Measurements from ENCODE around the gene OR2T2.
A peak's percentile ranks its signal among the peaks of the same experiment; 100 is the strongest.
"Not testable (repeated sequence)": the region's sequence is repeated elsewhere in the genome, so short reads cannot be mapped to it uniquely, and the experiment has no call there.

Gene OR2T2, protein sequence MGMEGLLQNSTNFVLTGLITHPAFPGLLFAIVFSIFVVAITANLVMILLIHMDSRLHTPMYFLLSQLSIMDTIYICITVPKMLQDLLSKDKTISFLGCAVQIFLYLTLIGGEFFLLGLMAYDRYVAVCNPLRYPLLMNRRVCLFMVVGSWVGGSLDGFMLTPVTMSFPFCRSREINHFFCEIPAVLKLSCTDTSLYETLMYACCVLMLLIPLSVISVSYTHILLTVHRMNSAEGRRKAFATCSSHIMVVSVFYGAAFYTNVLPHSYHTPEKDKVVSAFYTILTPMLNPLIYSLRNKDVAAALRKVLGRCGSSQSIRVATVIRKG

DNA sequence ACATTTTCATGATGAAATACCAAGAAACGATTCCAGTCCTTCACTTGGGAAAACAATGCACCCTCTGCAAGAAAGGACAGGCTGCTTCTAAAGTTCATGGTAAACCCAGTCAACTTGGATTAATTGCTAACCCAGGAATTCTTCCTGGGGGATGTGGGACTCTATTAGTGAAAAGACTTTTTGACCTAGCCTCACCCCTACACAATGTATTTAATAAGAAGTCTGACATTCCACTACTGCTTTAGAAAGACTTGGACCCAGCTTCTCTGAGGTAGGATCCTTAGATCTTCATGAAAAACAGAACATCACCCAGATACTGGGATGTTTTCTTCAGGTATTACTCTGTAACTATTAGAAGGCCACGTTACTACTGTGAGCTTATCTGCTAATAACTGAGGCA, at the start of gene OR2T2:
TSS of gene OR2T2 (plus strand) at position 239 of the 400 bp plus-strand sequence. CDS start 7,161 bp downstream, outside the sequence.
- H3K4me1 ChIP-seq (ENCODE audit: insufficient read depth, insufficient read length); H3K36me3 ChIP-seq (ENCODE audit: insufficient read depth, insufficient read length, low read length); H3K27me3 ChIP-seq (ENCODE audit: insufficient read depth, insufficient read length); H3K4me3 ChIP-seq (ENCODE audit: insufficient read length, low read depth); DNase-seq (ENCODE audit: low read depth, low spot score); H3K9ac ChIP-seq (ENCODE audit: insufficient read length, low read depth); H3K9me3 ChIP-seq (ENCODE audit: insufficient read depth, low read length): not testable (repeated sequence)

DNA sequence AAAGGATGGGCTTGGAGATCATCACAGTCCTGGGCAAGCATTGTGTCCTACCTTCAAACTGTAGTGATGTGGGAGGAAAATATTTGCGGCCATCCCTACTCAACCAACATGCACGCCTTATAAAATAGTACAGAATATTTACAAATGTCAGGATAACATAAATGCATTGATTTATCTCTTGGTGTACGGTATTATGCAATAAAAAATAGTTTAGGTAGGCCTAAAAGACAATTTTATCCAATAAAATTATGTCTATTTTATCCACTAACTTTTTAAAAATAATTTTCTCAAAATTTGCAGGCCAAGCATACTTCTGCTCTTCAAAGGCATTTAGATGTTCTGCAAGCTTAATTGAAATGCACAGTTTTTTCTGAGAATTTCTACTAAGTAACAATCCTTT, 42.7 kb upstream of the OR2T2 start, which contains the start of gene OR2T1:
TSS of gene OR2T1 (plus strand) at position 301 of the 400 bp plus-strand sequence. CDS start 3,100 bp downstream, outside the sequence.
- no peaks in the 10 kb centered on the region for H3K36me3 ChIP-seq (ENCODE audit: insufficient read depth, insufficient read length, low read length)
- H3K4me1 ChIP-seq (ENCODE audit: insufficient read depth, insufficient read length) = no peaks in the 10 kb centered on the region
- H3K27me3 ChIP-seq (ENCODE audit: insufficient read depth, insufficient read length) = no peaks in the 10 kb centered on the region
- H3K9me3 ChIP-seq (ENCODE audit: insufficient read depth, low read length) = no peaks in the 10 kb centered on the region; the same call in 1 of the 2 replicates
- TF ChIP-seq SUZ12 (IDR thresholded peaks at IDR 0.05; ENCODE audit: extremely low read depth, insufficient read depth, insufficient read length) = no peak
- TF ChIP-seq ZNF274 (IDR thresholded peaks at IDR 0.05; ENCODE audit: low read depth, low read length) = no peak
- TF ChIP-seq YY1 (IDR thresholded peaks at IDR 0.05; ENCODE audit: insufficient read depth, insufficient read length) = no peak
- no peak within 1 kb of the TSS for H3K4me3 ChIP-seq (ENCODE audit: insufficient read length, low read depth)
- no peak for DNase-seq (ENCODE audit: low read depth, low spot score)
- no peak within 1 kb of the TSS for H3K9ac ChIP-seq (ENCODE audit: insufficient read length, low read depth)

DNA sequence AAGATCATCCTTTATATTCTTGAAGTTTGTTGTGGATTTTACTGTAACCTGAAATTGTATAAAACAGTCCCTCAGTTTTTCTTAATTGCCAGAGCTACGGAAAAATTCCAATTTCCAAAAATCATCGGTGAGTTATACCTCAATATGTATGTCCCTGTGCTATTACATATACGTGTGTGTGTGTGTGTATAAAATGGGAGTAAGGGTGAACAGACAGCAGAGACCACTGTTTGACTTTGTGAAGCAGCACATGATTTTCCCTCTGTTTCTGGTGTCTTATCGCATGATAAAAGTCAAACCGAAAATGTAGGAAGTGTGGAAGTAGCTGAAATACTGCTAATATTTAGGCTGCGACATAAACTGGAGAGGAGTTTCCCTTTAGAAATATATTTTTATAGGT, 41.4 kb upstream of the OR2T2 start:
- peak; percentile 54 for DNase-seq (ENCODE audit: low read depth, low spot score)
- no peaks in the 10 kb centered on the region for H3K4me1 ChIP-seq (ENCODE audit: insufficient read depth, insufficient read length)
- no peak overlapping the region for H3K9ac ChIP-seq (ENCODE audit: insufficient read length, low read depth)
- no peaks in the 10 kb centered on the region for H3K36me3 ChIP-seq (ENCODE audit: insufficient read depth, insufficient read length, low read length)
- H3K27me3 ChIP-seq (ENCODE audit: insufficient read depth, insufficient read length) = no peaks in the 10 kb centered on the region
- H3K9me3 ChIP-seq (ENCODE audit: insufficient read depth, low read length) = no peaks in the 10 kb centered on the region; the same call in 1 of the 2 replicates
- no peak for TF ChIP-seq ZNF274 (IDR thresholded peaks at IDR 0.05; ENCODE audit: low read depth, low read length)
- no peak for TF ChIP-seq SUZ12 (IDR thresholded peaks at IDR 0.05; ENCODE audit: extremely low read depth, insufficient read depth, insufficient read length)
- no peak for TF ChIP-seq YY1 (IDR thresholded peaks at IDR 0.05; ENCODE audit: insufficient read depth, insufficient read length)
- no peak overlapping the region for H3K4me3 ChIP-seq (ENCODE audit: insufficient read length, low read depth)

DNA sequence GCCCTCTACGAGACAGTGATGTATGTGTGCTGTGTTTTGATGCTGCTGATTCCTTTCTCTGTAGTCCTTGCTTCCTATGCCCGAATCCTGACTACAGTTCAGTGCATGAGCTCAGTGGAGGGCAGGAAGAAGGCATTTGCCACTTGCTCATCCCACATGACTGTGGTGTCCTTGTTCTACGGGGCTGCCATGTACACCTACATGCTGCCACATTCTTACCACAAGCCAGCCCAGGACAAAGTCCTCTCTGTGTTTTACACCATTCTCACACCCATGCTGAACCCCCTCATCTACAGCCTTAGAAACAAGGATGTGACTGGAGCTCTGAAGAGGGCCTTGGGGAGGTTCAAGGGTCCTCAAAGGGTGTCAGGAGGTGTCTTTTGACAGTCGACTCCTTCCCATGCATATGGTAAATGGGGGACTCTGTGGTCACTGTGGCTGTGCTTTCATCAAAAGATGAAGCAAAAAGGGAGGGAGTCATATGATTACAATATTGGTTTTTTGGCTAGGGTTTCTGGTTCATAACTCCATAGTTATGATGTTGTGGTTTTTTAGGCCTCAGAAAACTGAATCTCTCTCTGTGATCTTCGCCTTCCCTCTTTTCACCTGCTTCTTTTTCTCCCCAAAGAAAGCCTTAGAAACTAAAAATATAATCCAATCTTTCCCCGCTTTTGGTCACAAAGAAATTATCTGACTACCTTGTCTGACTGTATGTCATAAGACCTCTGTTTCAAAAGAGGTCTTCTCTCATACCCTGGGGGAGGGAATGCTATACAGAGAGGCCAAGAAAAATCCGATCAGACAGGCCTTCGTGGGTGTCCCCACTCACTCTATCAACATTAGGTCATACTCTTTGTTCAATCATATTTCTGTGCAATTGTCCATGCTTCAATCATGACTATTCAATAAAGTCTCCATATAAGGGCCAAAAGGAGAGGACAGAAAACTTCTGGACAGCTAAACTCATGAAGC, 38.4 kb upstream of the OR2T2 start:
- Histone ChIP-seq H3K4me1 (ENCODE audit: insufficient read depth, insufficient read length) (no peaks in the 10 kb centered on the region), H3K9me3 (ENCODE audit: insufficient read depth, low read length) (no peaks in the 10 kb centered on the region; the same call in 1 of the 2 replicates), H3K36me3 (ENCODE audit: insufficient read depth, insufficient read length, low read length) (no peaks in the 10 kb centered on the region), H3K9ac (ENCODE audit: insufficient read length, low read depth) (no peak overlapping the region), H3K4me3 (ENCODE audit: insufficient read length, low read depth) (no peak overlapping the region), H3K27me3 (ENCODE audit: insufficient read depth, insufficient read length) (no peaks in the 10 kb centered on the region)
- TF ChIP-seq ZNF274 (IDR thresholded peaks at IDR 0.05; ENCODE audit: low read depth, low read length) (no peak), YY1 (IDR thresholded peaks at IDR 0.05; ENCODE audit: insufficient read depth, insufficient read length) (no peak), SUZ12 (IDR thresholded peaks at IDR 0.05; ENCODE audit: extremely low read depth, insufficient read depth, insufficient read length) (no peak)
- DNase-seq (ENCODE audit: low read depth, low spot score) = no peak

DNA sequence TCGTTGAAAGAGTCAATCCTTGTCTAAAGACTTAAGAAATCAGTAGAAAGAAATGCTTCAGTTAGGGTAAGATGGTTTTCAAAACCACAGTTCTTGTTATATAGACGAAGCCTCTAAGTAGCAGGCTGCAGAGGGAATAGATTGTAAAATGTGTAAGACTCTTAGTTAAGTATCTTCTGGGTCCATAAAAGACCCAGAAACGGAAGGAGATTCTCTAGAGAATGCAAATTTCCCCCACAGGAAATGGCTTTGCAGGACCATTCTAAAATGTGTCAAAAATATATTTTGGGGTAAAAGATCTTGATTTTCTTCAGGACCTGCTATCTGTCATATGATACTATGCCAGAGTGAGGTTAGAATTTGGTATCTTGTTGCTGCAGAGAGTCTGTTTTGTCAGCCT, 29.2 kb upstream of the OR2T2 start:
- Histone ChIP-seq H3K4me3 (ENCODE audit: insufficient read length, low read depth) (no peak overlapping the region), H3K36me3 (ENCODE audit: insufficient read depth, insufficient read length, low read length) (no peaks in the 10 kb centered on the region), H3K9me3 (ENCODE audit: insufficient read depth, low read length) (peaks cover 17% of the 10 kb centered on the region), H3K27me3 (ENCODE audit: insufficient read depth, insufficient read length) (no peaks in the 10 kb centered on the region), H3K9ac (ENCODE audit: insufficient read length, low read depth) (no peak overlapping the region), H3K4me1 (ENCODE audit: insufficient read depth, insufficient read length) (no peaks in the 10 kb centered on the region)
- no peak for DNase-seq (ENCODE audit: low read depth, low spot score)
- no peak for TF ChIP-seq SUZ12 (IDR thresholded peaks at IDR 0.05; ENCODE audit: extremely low read depth, insufficient read depth, insufficient read length)
- no peak for TF ChIP-seq YY1 (IDR thresholded peaks at IDR 0.05; ENCODE audit: insufficient read depth, insufficient read length)
- TF ChIP-seq ZNF274 (IDR thresholded peaks at IDR 0.05; ENCODE audit: low read depth, low read length) = no peak

DNA sequence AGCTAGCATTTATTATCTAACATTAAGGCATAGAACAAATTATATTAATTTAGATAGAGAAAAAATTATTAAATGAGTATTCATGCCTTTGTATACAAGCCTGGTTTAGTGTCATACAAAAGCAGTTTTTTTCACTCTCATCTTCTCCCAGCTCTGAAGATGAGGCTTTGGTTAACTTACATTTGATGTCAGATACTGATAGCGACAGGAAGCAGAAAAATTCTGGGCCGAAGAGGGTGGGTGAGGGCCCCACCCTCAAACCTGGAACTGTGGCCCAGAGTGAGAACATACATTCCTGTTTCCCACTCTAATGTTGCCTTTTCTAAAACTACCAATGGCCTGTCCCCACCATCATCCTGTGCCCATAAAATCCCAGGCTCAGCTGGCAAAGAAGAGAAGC, 27.6 kb upstream of the OR2T2 start:
- H3K4me1 ChIP-seq (ENCODE audit: insufficient read depth, insufficient read length) = no peaks in the 10 kb centered on the region
- H3K9me3 ChIP-seq (ENCODE audit: insufficient read depth, low read length) = peaks cover 30% of the 10 kb centered on the region
- TF ChIP-seq ZNF274 (IDR thresholded peaks at IDR 0.05; ENCODE audit: low read depth, low read length) (no peak), SUZ12 (IDR thresholded peaks at IDR 0.05; ENCODE audit: extremely low read depth, insufficient read depth, insufficient read length) (no peak), YY1 (IDR thresholded peaks at IDR 0.05; ENCODE audit: insufficient read depth, insufficient read length) (no peak)
- H3K36me3 ChIP-seq (ENCODE audit: insufficient read depth, insufficient read length, low read length) = no peaks in the 10 kb centered on the region
- no peak for DNase-seq (ENCODE audit: low read depth, low spot score)
- no peak overlapping the region for H3K4me3 ChIP-seq (ENCODE audit: insufficient read length, low read depth)
- H3K27me3 ChIP-seq (ENCODE audit: insufficient read depth, insufficient read length) = no peaks in the 10 kb centered on the region
- no peak overlapping the region for H3K9ac ChIP-seq (ENCODE audit: insufficient read length, low read depth)

DNA sequence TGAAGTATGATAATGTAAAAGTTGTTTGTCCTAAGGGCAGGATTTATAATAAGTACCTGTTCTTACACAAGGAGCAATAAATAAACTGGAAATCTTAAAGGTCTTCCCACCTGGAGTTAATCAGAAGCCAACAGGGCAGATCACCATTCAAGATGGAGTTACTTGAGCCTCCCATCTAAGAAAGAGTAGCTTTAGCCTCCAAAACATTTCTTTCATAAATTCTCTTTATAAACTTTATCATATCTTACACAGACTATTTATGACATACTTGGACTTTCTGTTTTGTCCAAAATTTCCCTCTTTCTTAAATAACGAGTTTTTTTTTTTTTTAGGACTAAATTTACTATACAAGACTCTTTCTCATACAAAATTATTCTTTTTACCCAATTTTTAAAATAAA, 24.1 kb upstream of the OR2T2 start:
- H3K4me3 ChIP-seq (ENCODE audit: insufficient read length, low read depth) = no peak overlapping the region
- no peaks in the 10 kb centered on the region for H3K4me1 ChIP-seq (ENCODE audit: insufficient read depth, insufficient read length)
- peaks cover 39% of the 10 kb centered on the region for H3K9me3 ChIP-seq (ENCODE audit: insufficient read depth, low read length)
- no peaks in the 10 kb centered on the region for H3K27me3 ChIP-seq (ENCODE audit: insufficient read depth, insufficient read length)
- no peak for DNase-seq (ENCODE audit: low read depth, low spot score)
- no peak overlapping the region for H3K9ac ChIP-seq (ENCODE audit: insufficient read length, low read depth)
- H3K36me3 ChIP-seq (ENCODE audit: insufficient read depth, insufficient read length, low read length) = no peaks in the 10 kb centered on the region
- TF ChIP-seq YY1 (IDR thresholded peaks at IDR 0.05; ENCODE audit: insufficient read depth, insufficient read length) (no peak), ZNF274 (IDR thresholded peaks at IDR 0.05; ENCODE audit: low read depth, low read length) (no peak), SUZ12 (IDR thresholded peaks at IDR 0.05; ENCODE audit: extremely low read depth, insufficient read depth, insufficient read length) (no peak)

DNA sequence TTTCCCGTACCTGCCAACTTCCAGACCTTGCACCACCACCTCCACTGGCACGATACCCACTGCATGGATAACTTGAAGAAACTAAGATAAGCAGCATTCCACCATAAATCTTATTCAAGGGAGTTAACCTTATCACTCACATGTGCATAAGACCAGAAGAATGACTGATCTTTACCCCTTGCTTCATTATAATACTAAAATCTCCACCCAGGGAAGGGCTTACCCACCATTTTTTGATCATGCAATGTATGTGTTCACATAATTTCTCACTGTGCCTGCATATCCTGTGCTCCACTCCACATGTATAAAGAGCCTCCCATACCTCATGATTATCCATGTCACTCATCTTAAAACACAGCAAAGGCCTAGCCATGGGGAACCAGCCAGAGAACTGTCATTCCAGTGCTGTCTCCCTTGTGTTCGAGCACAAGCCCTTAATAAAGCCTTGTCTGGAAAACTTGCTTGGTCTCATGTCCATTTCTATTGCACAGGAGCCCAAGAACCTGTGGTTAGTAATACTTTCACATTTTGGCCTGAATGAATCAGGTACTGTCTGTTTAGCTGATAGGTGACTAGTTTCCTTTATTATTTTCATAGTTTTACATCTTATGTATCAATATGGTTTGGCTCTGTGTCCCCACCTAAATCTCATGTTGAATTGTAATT, 17.8 kb upstream of the OR2T2 start:
- not testable (repeated sequence) for DNase-seq (ENCODE audit: low read depth, low spot score); H3K9ac ChIP-seq (ENCODE audit: insufficient read length, low read depth); H3K27me3 ChIP-seq (ENCODE audit: insufficient read depth, insufficient read length); H3K36me3 ChIP-seq (ENCODE audit: insufficient read depth, insufficient read length, low read length); H3K4me3 ChIP-seq (ENCODE audit: insufficient read length, low read depth); H3K4me1 ChIP-seq (ENCODE audit: insufficient read depth, insufficient read length)
- peaks cover 12% of the 10 kb centered on the region; the same call in 1 of the 2 replicates for H3K9me3 ChIP-seq (ENCODE audit: insufficient read depth, low read length)

DNA sequence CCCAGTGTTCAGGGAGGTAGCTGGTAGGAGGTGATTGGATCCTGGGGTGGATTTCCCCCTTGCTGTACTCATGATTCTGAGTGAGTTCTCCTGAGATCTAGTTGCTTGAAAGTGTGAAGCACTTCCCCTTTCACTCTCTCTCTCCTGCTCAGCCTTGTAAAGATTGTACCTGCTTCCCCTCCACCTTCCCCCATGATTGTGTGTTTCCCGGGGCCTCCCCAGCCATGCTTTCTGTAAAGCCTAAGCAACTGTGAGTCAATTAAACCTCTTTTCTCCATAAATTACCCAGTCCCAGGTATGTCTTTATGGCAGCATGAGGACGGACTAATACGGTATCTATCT, 17.3 kb upstream of the OR2T2 start:
- not testable (repeated sequence) for H3K4me3 ChIP-seq (ENCODE audit: insufficient read length, low read depth); DNase-seq (ENCODE audit: low read depth, low spot score); H3K9me3 ChIP-seq (ENCODE audit: insufficient read depth, low read length); H3K36me3 ChIP-seq (ENCODE audit: insufficient read depth, insufficient read length, low read length); H3K4me1 ChIP-seq (ENCODE audit: insufficient read depth, insufficient read length); H3K27me3 ChIP-seq (ENCODE audit: insufficient read depth, insufficient read length); H3K9ac ChIP-seq (ENCODE audit: insufficient read length, low read depth)

All from NT2/D1 (cell line).